HG03469 (cell line): ENCODE results near the gene ZNF746.

Experiments
- ATAC-seq: cut with Tn5 transposase; IDR thresholded peaks from one replicate; pipeline ENCODE4 v1.9.1; 2021; ENCODE audit warnings: mild to moderate bottlenecking, moderate library complexity, moderate number of reproducible peaks; ENCODE audit not compliant: unreplicated experiment

Gene ZNF746

DNA sequence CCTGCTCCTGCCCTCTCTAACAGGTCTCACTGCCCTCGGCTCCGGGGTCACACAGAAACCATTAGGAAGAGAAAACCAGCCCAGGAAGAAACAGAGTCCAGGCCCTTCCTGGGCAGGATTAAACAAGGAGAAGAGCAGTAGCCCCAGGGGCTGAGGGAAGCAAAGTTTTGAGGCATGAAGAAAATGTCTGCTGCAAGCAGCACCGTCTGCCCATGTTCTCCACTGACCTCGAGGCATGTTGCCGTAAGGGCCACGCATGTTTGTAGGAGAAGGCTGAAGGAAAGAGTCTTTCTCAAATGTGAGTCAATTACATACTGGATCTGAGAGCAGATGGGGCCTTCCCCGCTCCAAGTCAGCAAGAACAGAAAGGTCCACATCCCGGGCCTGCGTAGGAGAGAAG, 4.2 kb downstream of the ZNF746 start:
- no peak for ATAC-seq

DNA sequence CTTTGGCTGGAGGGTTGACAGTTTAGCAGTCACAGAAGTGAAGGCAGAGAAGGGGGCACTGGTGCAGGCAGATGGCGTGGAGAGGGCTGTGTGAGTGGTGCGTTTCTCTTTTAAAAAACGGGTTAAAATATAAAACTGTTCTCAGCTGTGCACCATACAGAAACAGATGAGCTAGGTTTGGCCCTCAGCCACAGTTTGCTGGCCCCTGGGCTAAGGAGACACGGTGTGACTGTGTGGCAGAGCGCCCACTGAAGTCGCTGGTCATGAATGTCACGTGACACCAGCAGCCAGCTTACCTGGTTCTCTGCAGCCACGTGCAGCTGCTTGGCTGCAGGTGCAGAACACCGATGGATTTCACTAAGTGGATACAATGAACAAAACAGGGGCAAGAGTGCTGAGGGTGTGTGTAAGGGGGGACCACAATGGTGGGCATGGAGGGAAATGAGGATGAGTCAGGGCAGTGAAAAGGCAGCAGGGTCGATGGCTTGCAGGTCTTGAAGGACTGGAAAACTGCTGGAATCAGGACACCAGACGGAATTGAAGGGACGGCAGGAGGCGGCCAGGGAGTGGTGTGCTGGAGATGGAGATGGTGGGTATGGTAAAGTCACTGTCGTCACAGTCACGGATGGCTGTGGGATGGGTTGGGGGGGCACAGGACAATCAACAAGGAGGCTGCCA, 7.4 kb downstream of the ZNF746 start:
- no peak for ATAC-seq

DNA sequence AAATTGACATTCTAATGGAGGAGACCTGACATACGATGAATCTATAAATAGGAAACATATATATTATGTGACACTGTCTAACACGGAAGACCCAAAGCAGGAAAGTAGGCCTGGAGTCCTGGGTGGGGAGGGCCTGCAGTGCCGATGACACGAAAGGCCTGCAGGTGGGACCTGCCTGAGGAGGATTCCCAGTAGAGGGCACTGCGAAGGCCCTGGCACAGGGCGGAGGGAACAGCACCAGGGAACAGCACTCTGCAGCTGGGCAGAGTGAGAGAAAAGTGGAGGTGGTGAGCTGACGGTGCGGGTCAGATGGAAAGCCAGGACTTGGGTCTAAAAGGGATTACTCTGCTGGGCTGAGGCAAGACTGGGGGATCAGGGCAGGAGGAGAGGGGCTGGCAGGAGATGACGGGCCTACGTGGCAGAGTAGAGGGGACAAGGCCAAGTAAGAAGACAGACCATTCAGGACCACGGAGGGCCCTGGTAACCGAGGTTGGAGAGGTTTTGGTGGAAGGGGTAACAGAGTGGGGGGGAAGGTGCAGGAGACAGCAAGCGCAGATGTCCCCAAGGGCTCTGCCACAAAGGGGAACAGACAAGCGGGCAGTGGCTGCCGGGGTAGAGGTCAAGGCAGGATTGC, 8.1 kb downstream of the ZNF746 start:
- no peak for ATAC-seq

DNA sequence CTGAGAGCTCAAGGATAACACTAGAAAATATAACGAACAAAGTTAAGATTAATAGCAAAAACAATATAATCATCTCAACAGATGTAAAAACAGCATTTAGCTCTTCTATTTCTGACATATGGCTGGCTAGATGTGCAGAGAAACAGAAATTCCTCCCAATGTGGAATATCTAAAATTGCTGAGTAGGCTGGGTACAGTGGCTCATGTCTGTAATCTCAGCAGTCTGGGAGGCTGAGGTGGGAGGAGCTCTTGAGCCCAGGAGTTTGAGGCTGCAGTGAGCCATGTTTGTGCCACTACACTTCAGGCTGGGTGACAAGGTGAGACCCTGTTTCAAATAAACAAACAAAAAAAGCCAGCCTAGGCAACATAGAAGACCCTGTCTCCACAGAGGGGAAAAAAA, 18.0 kb downstream of the ZNF746 start:
- no peak for ATAC-seq

DNA sequence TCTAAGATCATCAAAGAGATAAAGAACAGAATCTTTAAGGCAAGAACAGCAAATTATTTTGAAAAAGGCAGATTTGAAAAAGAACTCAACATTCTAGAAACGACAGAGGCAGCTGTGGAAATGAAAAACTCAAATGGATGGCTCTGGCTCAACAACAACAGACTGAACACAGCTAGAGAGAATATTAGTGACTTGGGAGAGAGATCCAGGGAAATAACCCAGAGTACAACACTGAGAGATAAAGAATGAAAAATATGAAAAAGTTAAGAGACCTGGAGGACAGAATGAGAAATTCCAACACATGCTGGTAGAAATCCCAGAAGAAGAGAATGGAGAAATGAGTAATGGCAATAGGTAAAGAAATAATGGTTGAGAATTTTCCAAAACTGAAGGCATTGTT, 18.9 kb downstream of the ZNF746 start:
- no peak for ATAC-seq

DNA sequence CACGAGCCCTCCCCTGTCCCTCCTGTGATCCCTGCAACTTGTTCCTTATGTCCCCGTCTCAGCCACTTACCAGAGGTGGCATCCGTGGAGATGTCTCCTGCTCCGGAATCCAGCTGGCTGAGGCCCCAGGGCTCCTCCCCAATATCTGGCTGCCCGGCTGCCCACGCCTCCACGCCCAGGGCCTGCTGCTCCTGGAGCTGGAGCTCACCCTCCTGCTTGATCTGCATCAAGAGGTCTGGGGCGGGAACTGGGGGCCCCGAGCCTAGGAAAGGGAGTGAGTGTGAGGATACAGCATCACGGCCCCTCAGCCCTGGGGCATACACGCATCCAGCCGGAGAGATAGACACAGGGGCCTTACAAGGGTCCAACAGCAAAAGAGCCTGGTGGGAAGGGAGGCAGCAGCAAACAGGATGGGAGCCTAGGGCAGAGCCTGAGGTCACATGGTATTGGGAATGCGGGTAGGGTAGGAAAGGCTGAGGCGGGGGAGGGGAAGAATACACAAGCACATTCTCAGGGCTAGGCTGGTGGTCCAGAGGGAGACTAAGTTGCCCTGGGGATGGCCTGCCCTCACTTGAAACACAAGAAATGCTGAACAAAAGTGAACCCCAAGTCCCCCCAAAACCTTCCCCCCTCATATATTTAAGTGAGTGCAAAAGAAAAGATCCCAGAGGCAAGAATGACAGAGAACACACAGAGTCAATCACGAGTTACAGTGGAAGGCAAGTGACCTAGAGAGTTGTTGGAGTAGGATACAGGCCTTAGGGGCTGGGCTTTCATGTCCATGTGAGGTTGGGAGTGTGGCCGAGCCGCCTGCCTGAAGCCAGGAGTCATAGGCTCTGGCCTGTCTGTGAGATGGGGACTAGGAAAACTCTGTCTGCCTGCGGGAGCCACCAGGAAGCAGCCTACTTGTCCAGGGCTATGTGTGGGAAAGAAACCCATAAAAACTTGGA, 19.8 kb downstream of the ZNF746 start:
- ATAC-seq: no peak

DNA sequence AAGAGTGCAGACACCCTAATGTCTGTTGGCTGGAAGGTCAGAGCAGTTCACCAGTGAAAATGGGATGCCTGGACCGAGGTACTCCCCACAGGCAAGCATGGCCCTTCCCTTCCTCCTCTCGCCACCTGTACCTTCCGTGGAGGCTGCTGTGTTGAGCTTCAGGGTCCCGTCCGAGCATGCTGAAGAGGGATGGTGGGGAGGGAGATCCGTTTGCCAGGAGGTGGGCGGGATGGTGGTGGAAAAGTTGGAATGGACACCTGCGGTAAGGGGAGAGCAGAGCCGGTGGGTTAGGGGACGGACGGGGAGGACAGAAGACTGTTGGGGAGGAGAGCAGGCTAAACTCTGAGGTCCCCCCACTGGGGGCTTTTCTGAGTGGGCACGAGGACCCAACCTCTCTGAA, 20.8 kb downstream of the ZNF746 start:
- ATAC-seq: no peak

DNA sequence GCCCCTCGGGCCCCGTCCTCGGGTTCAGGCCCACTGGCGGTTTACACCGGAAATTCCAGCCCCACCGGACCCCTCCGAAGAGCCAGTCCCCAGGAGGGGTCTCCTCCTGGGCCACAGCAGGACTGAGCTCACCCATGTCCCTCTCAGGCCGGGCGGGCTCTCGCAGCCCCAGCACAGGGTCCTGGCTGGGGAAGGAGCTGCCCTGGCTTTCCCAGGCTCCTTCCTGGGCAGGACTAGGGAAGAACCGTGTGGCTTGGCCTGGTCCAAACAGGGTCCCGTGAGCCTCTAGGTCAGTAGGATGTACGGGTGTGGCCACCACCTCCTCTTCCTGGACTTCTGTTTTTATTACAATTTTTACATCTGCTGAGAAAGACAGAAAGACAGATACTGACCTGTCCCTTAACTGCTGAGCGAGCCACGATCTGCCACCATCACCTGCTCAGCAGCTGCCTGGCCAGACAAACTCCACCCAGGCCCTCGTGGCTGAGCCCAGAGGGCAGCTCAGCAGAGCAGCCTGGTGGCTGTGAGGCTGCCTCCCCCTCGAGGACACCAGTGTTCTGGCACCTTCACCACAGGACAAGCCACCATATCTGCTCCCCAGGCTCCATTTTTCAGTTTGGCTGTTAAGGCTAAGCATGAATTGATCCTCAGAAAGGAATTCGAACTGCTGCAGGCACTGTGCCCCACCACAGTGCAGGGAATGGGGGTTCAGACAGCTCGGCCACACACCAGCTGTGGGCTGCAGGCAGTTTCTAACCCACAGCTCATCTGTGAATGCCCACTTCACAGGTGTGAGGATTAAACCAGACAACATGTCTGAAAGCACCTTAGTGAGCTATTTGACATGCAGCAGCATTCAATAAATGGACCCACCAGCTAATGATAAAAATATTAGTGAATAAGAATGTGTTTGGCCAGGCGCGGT, 22.2 kb downstream of the ZNF746 start:
- no peak for ATAC-seq

DNA sequence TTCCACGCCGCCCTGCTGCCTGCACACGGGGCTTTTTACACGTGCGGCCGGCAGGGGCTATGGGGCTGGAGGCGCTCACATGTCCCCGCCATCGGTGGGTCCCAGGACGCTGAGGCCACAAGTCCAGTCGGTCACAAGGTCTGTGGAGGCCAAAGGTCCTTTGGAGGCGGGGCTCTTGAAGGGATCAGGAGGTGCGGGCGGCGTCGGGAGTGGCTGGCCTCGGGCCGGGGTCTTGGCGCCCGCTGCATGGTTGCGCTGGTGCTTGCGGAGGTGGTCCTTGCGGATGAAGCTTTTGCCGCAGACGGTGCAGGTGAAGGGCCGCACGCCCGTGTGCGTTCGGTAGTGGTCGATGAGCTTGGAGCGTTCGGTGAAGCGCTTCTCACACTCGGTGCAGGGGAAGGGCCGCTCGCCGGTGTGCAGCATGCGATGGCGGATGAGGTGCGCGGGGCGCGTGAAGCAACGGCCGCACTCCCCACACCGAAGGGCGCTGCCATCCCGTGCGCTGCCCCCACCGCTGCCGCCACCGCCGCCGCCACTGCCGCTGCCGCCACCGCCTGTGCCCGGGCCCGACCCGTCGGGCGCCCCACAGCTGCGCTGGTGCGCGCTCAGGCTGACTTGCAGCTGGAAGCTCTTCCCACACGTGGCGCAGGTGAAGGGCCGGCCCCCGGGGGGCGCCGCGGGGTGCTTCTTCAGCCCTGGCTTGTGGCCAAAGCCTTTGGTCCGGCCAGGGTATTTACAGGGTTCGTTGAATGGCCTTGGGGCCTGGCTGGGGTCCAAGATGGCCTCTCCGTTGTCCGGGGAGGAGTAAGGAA, 23.1 kb downstream of the ZNF746 start:
- ATAC-seq: no peak

DNA sequence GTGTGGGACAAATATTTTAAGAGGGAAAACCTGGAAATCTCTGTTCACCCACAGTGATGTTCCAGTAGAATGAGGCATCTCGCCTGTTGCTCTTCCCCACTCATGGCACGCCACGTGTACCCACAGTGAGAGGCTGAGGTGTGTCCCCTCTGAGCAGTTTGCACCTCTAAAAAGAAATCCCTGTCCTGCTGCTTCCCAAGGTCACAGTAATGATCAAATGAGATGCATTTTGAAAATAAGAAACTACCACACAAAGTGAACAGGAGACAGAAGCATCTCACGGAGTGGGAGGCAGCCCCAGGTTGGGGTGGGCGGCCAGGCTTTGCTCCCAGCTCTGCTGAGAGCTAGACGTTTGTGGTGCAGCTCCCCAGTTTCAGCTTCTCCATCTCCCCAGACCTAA, 24.4 kb downstream of the ZNF746 start:
- no peak for ATAC-seq

DNA sequence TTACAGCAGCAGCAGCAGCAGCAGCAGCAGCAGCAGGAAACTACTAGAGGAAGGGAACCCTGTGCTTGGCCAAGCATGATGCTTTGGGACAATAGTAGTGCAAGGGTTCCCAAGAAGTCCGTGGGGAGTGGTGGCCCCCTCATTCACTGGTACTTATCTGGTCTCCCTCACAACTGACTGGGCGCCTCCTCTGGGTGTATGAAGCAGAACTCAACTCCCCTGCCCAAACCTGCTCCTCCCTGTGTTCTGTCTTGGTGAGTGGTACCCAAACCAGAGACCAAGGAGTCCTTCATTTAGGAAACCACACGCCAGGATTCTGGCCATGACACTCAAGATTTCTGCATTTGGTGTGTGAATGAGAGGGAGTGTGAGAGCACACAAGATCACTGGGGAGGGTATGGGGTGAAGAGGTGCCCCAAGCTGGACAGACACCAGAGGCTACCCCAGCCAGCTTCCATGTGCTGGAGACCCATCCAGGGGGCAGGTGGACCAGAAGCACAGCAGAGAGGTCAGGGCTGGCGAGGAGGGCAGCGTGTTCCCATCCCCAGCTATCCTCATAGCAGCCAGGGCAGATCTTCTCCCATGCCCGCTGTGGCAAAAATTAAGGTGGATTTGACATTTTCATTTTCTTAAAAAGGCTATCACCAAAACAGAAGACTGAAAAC, 26.2 kb downstream of the ZNF746 start:
- no peak for ATAC-seq

DNA sequence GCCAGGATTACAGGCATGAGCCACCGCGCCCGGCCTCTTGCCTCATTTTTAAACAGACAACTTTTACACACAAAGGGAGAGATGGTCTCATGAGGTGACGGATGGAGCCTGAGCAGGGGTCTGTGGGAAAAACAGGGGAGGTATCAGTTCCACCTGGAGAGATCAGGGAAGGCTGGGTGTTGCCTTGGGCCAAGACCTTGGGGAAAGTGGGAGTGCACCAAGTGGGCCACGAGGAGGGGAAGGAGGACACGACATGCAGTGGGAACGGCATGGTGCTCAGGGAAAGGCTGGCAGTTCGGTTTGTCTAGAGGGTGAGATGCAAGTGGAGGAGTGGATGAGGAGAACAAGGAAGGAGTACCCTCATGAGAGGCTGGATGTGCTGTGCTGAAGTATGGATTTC, 27.8 kb downstream of the ZNF746 start:
- no peak for ATAC-seq

DNA sequence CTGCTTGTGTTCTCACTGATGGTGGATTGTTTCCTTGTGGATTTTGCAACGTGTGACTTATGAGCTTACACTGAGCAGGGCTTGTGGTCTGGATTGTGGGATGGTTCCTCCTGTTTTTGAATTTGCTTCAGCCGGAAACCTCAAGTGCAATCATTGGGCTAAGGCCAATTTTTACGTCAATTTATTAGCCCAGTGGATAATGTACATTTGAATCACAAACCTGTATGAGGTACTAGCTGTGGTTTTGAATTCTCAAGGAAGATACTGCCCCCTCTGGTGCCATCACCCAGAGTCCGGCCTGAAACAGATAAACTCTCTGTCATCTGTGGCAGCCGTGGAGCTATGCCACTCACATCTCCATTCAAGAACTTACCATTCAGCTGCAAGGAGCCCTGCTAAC, 29.4 kb downstream of the ZNF746 start:
- no peak for ATAC-seq

DNA sequence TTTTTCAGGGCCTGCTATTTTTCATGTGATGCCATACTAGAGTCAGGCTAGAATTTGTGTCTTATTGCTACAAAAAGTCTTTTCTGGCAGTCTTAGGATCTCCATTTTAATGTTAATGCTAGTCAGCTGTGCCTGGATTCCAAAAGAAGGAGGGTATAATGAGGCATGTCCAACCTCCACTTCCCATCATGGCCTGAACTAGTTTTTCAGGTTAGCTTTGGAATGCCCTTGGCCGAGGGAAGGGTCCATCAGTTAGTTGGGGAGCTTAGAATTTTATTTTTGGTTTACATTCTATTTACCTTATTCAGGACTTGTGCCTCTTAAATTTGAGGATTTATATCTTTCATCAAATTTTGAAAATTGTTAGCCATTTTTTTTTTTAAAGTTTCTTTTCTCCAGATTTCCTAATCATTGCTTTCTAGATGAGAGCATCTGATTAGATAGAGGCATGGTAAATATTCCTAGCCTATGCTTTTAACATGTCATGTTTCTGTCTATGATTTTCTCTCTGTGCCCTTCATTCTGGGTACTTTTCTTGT, 30.2 kb downstream of the ZNF746 start:
- no peak for ATAC-seq

DNA sequence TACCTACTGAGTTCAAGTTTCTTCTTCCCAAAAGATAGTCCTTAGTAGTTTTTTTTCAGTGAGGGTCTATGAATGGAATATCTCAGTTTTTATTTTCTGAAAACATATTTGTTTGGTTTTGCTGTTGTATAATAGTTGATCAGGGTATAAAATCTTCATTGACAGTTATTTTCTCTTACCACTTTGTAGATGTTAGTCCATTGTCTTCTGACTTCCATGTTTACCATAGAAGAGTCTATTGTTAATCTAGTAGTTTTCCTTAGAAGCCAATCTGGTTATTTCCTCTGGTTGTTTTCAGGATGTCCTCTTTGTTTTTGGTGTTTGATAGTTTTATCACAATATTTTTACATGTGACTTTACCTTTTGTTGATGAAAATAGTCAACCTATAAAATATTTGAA, 31.2 kb downstream of the ZNF746 start:
- no peak for ATAC-seq

DNA sequence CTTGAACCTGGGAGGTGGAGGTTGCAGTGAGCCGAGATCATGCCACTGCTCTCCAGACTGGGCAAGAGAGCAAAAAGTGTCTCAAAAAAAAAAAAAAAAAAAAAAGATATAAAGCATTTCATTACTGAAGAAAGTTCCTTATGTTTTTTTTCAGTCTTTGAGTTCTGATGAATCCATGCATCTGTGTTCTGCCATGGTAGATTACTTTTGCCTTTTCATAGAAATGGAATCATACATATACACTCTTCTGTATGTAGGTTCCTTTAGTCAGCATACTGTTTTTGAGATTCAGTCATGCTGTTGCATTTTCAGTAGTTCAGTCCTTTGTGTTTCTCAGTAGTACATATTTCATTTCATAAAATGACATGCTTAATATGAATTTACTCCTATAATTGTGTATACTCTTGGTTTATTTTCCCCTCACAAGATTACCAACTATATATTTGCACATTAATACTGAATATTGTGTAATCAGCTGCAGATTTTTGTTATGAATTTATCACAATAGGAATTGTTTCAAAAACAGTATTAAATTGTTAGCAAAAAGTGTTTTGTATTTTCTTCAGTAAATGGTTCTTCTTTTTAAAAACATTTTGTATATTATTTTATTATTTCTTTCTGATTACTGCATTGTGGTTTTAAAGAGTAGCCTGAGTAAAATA, 34.0 kb downstream of the ZNF746 start:
- ATAC-seq: no peak

DNA sequence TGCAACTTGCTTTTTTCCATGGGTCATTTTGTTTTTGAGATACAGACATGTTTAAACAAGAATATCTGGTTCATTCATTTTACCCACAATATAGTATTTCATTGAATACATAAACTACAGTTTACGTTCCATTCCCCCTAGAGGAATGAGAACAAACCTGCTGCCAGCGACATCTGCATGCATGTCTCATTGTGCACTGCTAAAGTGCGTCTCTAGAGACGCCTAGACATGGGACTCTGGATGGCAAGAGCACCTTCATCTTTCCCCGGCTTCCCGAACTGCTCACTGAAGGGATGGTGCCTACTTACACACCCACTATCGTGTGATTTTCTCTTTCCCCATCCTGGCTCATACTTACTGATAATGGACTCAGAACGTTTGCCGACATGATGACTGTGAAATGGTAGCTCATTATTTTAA, 35.5 kb downstream of the ZNF746 start:
- no peak for ATAC-seq

DNA sequence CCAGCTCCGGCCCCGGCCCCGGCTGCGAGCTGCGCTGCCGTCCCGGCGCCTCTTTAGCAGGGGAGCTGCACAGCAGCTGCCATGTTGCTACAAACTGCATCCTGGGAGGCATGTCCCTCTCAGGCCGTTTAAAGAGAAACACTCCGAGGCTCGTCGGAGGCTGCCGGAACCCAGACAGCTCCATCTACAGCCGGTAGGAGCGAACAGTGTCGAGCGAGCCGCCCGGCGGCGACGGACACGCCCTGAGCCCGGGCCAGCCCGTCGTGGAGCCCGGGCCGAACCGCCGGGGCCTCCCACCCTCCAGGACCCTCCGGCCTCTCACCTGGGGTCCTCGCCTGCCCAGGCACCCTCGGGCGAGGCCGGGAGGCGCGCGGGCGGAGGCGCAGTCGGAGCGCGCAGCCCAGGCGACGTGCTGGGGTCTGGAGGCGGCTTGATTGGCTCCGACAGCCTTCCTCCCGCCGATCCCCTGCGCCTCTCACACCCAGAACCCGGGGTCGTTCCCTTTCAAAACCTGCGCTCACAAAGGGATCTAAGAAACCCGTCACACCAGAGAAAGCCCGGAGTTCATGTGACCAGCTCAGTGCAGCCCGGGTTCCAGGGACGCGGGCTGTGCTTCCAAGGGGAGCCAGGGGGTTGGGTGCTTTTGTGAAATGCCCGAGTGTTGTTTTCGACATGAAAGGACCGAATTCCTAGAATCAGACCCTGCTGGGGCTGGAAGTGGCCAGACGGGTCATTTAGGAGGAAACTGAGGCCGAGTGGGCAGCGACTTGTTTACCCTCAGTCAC, 36.9 kb downstream of the ZNF746 start, which contains the start of gene ZNF777:
TSS of gene ZNF777 (minus strand) at position 570 of the 785 bp plus-strand sequence. CDS start 5,040 bp downstream, outside the sequence.
- peak; percentile 90 for ATAC-seq
